Uterus (tissue), 2 donors: ENCODE measurements around the gene AQR.

Experiments used
- POLR2A ChIP-seq, 2 donors: fragments of 450-650 bp; IDR thresholded peaks; one replicate each; pipeline ENCODE4 v1.6.1; 2016; ENCODE audit warnings: antibody characterized with exemption in 2 of 2, mild to moderate bottlenecking in 1 of 2, moderate library complexity in 1 of 2
- TF ChIP-seq, protein P1 (sequence below), 4 experiments: fragments of 200-600 bp in 2 of 4; fragments of 450-650 bp in 2 of 4; sonication (generic) in 2 of 4; IDR thresholded peaks; one replicate each; pipeline ENCODE4 v1.5.1; 2016 to 2019; ENCODE audit warnings: antibody characterized with exemption in 4 of 4, mild to moderate bottlenecking in 2 of 4, moderate library complexity in 1 of 4

GRCh38 chr15:34943711-34944110 lies 25.8 kb downstream of the AQR start:
- TF ChIP-seq, protein P1, sequence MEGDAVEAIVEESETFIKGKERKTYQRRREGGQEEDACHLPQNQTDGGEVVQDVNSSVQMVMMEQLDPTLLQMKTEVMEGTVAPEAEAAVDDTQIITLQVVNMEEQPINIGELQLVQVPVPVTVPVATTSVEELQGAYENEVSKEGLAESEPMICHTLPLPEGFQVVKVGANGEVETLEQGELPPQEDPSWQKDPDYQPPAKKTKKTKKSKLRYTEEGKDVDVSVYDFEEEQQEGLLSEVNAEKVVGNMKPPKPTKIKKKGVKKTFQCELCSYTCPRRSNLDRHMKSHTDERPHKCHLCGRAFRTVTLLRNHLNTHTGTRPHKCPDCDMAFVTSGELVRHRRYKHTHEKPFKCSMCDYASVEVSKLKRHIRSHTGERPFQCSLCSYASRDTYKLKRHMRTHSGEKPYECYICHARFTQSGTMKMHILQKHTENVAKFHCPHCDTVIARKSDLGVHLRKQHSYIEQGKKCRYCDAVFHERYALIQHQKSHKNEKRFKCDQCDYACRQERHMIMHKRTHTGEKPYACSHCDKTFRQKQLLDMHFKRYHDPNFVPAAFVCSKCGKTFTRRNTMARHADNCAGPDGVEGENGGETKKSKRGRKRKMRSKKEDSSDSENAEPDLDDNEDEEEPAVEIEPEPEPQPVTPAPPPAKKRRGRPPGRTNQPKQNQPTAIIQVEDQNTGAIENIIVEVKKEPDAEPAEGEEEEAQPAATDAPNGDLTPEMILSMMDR (IDR thresholded peaks at IDR 0.05): no peak
- TF ChIP-seq POLR2A (IDR thresholded peaks at IDR 0.05): no peak
